Spleen (tissue), 7 donors: ENCODE measurements around the gene CLEC16A.

Source experiments
- CTCF ChIP-seq, 11 experiments: fragments of 200-600 bp in 7 of 11; fragments of 450-650 bp in 4 of 11; sonication (generic) in 4 of 11; IDR thresholded peaks in 8 of 11; conservative IDR thresholded peaks in 3 of 11; 1 replicate in 7 of 11; 2 replicates in 4 of 11; pipeline versions ENCODE4 v1.4.0 to v1.8.0; 2016 to 2021; ENCODE audit warnings: antibody characterized with exemption in 11 of 11, inconsistent platforms in 4 of 11, mild to moderate bottlenecking in 1 of 11
- POLR2A ChIP-seq, 3 donors: fragments of 450-650 bp; IDR thresholded peaks; one replicate each; pipeline ENCODE4 v1.5.1; 2017; ENCODE audit warnings: antibody characterized with exemption in 3 of 3, mild to moderate bottlenecking in 1 of 3
- POLR2AphosphoS5 ChIP-seq, 3 donors: sonication (generic); formaldehyde crosslinking; IDR thresholded peaks; one replicate each; pipeline ENCODE4 v1.5.1; 2017; ENCODE audit warnings: antibody characterized with exemption in 3 of 3
- donor health status: DM: no; HTN: no; CAD: no; lungs with moderate emphysema.
- donor health status: DM: no; HTN: no; CAD: no.
- donor health status: DM: no; HTN: no; CAD: no.

- no peak for TF ChIP-seq POLR2A (IDR thresholded peaks at IDR 0.05)
- no peak for TF ChIP-seq CTCF (IDR thresholded peaks at IDR 0.05 in 8 of 11, conservative IDR thresholded peaks at IDR 0.05 in 3 of 11)
- no peak for TF ChIP-seq POLR2AphosphoS5 (IDR thresholded peaks at IDR 0.05)
These were observed 229.8 kb downstream of the CLEC16A start for GRCh38 chr16:11174141-11174540.
